ENCODE measurements around the gene OR2H1. TPM values are rescaled to one million over a fixed set of nuclear protein-coding genes. Genes with fewer than 3 reads are reported as not detected.

Gene OR2H1
- total RNA-seq, 1 experiment from 2014 or later = not detected

DNA sequence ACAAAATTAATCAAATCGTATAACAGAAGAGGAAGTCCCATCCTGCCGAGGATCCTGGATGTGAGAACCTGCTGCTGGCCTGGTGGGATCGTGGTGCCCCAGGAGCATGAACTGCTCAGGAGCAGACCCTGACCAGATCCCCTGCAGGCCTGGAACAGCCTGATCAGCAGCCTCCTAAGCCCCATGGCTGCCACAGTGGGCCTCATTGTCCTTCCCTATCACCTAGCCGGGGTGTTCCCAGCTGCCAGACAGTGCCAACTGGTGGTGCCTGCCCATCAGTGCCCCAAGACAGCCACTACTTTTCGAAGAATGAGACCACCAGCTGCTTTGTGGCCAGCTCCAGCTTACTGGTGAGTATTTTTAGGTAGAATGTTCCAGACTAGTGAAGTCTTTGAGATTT, 50.4 kb downstream of the OR2H1 start:
- Mint-ChIP-seq H3K36me3 (no peaks in the 10 kb centered on the region), H3K27me3 (ENCODE audit: low read depth) (peaks cover 8% of the 10 kb centered on the region; the same call in 1 of the 2 replicates), H3K27ac (no peak overlapping the region), H3K4me3 (no peak overlapping the region), H3K4me1 (peaks cover 10% of the 10 kb centered on the region), H3K9me3 (no peaks in the 10 kb centered on the region)
- ChIA-PET CTCF (no interaction called here), POLR2A (no interaction called here)
- DNase-seq (ENCODE audit: low spot score) (no peak), ATAC-seq (no peak)
- TF ChIP-seq, protein P1, sequence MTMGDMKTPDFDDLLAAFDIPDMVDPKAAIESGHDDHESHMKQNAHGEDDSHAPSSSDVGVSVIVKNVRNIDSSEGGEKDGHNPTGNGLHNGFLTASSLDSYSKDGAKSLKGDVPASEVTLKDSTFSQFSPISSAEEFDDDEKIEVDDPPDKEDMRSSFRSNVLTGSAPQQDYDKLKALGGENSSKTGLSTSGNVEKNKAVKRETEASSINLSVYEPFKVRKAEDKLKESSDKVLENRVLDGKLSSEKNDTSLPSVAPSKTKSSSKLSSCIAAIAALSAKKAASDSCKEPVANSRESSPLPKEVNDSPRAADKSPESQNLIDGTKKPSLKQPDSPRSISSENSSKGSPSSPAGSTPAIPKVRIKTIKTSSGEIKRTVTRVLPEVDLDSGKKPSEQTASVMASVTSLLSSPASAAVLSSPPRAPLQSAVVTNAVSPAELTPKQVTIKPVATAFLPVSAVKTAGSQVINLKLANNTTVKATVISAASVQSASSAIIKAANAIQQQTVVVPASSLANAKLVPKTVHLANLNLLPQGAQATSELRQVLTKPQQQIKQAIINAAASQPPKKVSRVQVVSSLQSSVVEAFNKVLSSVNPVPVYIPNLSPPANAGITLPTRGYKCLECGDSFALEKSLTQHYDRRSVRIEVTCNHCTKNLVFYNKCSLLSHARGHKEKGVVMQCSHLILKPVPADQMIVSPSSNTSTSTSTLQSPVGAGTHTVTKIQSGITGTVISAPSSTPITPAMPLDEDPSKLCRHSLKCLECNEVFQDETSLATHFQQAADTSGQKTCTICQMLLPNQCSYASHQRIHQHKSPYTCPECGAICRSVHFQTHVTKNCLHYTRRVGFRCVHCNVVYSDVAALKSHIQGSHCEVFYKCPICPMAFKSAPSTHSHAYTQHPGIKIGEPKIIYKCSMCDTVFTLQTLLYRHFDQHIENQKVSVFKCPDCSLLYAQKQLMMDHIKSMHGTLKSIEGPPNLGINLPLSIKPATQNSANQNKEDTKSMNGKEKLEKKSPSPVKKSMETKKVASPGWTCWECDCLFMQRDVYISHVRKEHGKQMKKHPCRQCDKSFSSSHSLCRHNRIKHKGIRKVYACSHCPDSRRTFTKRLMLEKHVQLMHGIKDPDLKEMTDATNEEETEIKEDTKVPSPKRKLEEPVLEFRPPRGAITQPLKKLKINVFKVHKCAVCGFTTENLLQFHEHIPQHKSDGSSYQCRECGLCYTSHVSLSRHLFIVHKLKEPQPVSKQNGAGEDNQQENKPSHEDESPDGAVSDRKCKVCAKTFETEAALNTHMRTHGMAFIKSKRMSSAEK (CRISPR knock-in tag; IDR thresholded peaks at IDR 0.05; ENCODE audit: borderline replicate concordance) = no peak
- TF ChIP-seq, protein P2, sequence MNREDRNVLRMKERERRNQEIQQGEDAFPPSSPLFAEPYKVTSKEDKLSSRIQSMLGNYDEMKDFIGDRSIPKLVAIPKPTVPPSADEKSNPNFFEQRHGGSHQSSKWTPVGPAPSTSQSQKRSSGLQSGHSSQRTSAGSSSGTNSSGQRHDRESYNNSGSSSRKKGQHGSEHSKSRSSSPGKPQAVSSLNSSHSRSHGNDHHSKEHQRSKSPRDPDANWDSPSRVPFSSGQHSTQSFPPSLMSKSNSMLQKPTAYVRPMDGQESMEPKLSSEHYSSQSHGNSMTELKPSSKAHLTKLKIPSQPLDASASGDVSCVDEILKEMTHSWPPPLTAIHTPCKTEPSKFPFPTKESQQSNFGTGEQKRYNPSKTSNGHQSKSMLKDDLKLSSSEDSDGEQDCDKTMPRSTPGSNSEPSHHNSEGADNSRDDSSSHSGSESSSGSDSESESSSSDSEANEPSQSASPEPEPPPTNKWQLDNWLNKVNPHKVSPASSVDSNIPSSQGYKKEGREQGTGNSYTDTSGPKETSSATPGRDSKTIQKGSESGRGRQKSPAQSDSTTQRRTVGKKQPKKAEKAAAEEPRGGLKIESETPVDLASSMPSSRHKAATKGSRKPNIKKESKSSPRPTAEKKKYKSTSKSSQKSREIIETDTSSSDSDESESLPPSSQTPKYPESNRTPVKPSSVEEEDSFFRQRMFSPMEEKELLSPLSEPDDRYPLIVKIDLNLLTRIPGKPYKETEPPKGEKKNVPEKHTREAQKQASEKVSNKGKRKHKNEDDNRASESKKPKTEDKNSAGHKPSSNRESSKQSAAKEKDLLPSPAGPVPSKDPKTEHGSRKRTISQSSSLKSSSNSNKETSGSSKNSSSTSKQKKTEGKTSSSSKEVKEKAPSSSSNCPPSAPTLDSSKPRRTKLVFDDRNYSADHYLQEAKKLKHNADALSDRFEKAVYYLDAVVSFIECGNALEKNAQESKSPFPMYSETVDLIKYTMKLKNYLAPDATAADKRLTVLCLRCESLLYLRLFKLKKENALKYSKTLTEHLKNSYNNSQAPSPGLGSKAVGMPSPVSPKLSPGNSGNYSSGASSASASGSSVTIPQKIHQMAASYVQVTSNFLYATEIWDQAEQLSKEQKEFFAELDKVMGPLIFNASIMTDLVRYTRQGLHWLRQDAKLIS (CRISPR knock-in tag; IDR thresholded peaks at IDR 0.05; ENCODE audit: borderline replicate concordance) = no peak
- TF ChIP-seq, protein P3, sequence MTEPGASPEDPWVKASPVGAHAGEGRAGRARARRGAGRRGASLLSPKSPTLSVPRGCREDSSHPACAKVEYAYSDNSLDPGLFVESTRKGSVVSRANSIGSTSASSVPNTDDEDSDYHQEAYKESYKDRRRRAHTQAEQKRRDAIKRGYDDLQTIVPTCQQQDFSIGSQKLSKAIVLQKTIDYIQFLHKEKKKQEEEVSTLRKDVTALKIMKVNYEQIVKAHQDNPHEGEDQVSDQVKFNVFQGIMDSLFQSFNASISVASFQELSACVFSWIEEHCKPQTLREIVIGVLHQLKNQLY (CRISPR knock-in tag; IDR thresholded peaks at IDR 0.05) = no peak
- no peak for TF ChIP-seq ZNF317 (CRISPR knock-in tag; IDR thresholded peaks at IDR 0.05; ENCODE audit: borderline replicate concordance, low read depth)

DNA sequence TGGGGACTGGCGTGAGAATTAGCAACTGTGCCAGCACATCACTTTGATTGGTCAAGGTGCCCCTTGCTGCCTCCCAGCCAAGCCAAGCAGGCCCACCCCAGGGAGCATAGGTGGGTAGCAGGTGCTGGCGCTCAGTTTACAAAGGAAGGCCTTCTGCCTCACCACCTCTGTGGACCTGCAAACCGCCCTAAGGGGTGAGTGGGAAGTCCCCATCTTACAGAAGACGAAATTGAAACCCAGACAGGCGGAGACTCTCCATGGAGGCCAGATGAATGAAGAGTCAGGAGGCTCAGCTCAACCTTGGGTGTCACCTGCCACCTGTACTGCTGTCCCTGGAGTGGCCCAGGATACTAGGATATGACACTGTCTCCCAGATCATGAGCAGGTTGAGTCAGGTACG, 52.3 kb downstream of the OR2H1 start:
- CTCF ChIA-PET = no interaction called here
- TF ChIP-seq ESRRA (CRISPR knock-in tag; IDR thresholded peaks at IDR 0.05; ENCODE audit: borderline replicate concordance) = no peak
- Mint-ChIP-seq H3K27me3 (ENCODE audit: low read depth) (peaks cover 8% of the 10 kb centered on the region; the same call in 1 of the 2 replicates), H3K9me3 (0 out of 2 replicates have a peak, but pooled peaks cover 6% of the 10 kb centered on the region), H3K4me1 (peaks cover 10% of the 10 kb centered on the region), H3K4me3 (no peak overlapping the region), H3K36me3 (no peaks in the 10 kb centered on the region), H3K27ac (no peak overlapping the region)
- POLR2A ChIA-PET = no interaction called here
- DNase-seq (ENCODE audit: low spot score) (no peak), ATAC-seq (no peak)

DNA sequence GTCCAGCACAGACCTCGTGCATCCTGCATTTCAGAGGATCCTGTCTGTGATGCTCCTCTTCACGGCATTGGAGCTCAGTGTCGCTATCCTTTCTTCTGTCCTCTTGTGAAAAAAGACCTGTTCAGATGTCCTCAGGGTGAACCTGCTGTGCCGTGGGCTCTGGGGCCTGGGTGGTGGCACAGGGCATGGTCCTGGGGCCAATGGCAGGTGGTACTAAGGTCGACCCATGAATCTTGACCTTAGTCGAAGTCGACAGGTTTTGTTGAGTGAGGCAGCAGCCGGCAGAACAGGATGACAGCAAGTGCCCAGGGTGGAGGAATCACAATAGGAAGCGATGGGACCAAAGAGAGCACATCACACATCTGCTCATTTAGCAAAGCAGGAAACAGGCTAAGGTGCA, 52.8 kb downstream of the OR2H1 start:
- CTCF ChIA-PET = no interaction called here

More for the DNA sequence above, 52.8 kb downstream of the OR2H1 start:
- POLR2A ChIA-PET = no interaction called here
- no peak for ATAC-seq
- TF ChIP-seq TCF7 (CRISPR knock-in tag; IDR thresholded peaks at IDR 0.05; ENCODE audit: low read depth) = no peak
- TF ChIP-seq JAZF1 (CRISPR knock-in tag; IDR thresholded peaks at IDR 0.05) = no peak
- TF ChIP-seq, protein P4, sequence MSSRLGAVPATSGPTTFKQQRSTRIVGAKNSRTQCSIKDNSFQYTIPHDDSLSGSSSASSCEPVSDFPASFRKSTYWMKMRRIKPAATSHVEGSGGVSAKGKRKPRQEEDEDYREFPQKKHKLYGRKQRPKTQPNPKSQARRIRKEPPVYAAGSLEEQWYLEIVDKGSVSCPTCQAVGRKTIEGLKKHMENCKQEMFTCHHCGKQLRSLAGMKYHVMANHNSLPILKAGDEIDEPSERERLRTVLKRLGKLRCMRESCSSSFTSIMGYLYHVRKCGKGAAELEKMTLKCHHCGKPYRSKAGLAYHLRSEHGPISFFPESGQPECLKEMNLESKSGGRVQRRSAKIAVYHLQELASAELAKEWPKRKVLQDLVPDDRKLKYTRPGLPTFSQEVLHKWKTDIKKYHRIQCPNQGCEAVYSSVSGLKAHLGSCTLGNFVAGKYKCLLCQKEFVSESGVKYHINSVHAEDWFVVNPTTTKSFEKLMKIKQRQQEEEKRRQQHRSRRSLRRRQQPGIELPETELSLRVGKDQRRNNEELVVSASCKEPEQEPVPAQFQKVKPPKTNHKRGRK (CRISPR knock-in tag; IDR thresholded peaks at IDR 0.05; ENCODE audit: borderline replicate concordance) = no peak
- TF ChIP-seq GRHL2 (CRISPR knock-in tag; IDR thresholded peaks at IDR 0.05; ENCODE audit: insufficient replicate concordance, severe bottlenecking) = no peak
- TF ChIP-seq GTF2I (CRISPR knock-in tag; conservative IDR thresholded peaks at IDR 0.05) = no peak
- TF ChIP-seq NR3C1 (CRISPR knock-in tag; conservative IDR thresholded peaks at IDR 0.05; ENCODE audit: low read depth) = no peak
- DNase-seq (ENCODE audit: low spot score) = no peak
- H3K4me3 Mint-ChIP-seq = no peak overlapping the region
- H3K27ac Mint-ChIP-seq = no peak overlapping the region
- H3K4me1 Mint-ChIP-seq = peaks cover 10% of the 10 kb centered on the region
- H3K36me3 Mint-ChIP-seq = no peaks in the 10 kb centered on the region
- peaks cover 6% of the 10 kb centered on the region; the same call in 1 of the 2 replicates for H3K27me3 Mint-ChIP-seq (ENCODE audit: low read depth)
- peaks cover 9% of the 10 kb centered on the region for H3K9me3 Mint-ChIP-seq

All from WTC11 (cell line).